Esophagus muscularis mucosa (tissue), 4 donors: ENCODE results near the gene COX4I1. TPM values are rescaled to one million over a fixed set of nuclear protein-coding genes. Genes with fewer than 3 reads are reported as not detected.

Source experiments
- DNase-seq: peaks from one replicate; pipeline ENCODE4 v3.0.0-alpha.2; 2017; ENCODE audit errors: extremely low spot score
- H3K27ac ChIP-seq, 4 donors: fragments of 200-600 bp; sonication (generic); replicated peaks in 1 of 4; 1 replicate in 3 of 4; 2 replicates in 1 of 4; pipeline ENCODE4 v1.5.1; 2016 to 2019; ENCODE audit warnings: mild to moderate bottlenecking in 1 of 4
- H3K27me3 ChIP-seq, 4 donors: fragments of 200-600 bp; sonication (generic); one replicate each; pipeline versions ENCODE4 v1.5.1 to v1.6.0; 2016 to 2019
- H3K36me3 ChIP-seq, 4 donors: fragments of 200-600 bp; sonication (generic); one replicate each; pipeline ENCODE4 v1.5.1; 2016 to 2019
- H3K4me1 ChIP-seq, 4 donors: fragments of 200-600 bp; sonication (generic); one replicate each; pipeline ENCODE4 v1.5.1; 2016 to 2019
- H3K4me3 ChIP-seq, 4 donors: fragments of 200-600 bp; sonication (generic); 1 replicate in 2 of 4; 2 replicates in 2 of 4; pipeline ENCODE4 v1.5.1; 2016 to 2019; ENCODE audit warnings: mild to moderate bottlenecking in 4 of 4, moderate library complexity in 1 of 4
- H3K9me3 ChIP-seq, 4 donors: fragments of 200-600 bp; sonication (generic); 1 replicate in 3 of 4; 2 replicates in 1 of 4; pipeline ENCODE4 v1.5.1; 2016 to 2019
- CTCF ChIP-seq, 3 experiments: fragments of 200-600 bp in 2 of 3; fragments of 450-650 bp in 1 of 3; sonication (generic) in 2 of 3; IDR thresholded peaks; one replicate each; pipeline ENCODE4 v1.5.1; 2017 to 2019; ENCODE audit warnings: antibody characterized with exemption in 3 of 3, mild to moderate bottlenecking in 2 of 3, moderate library complexity in 1 of 3
- EP300 ChIP-seq: sonication (generic); formaldehyde crosslinking; IDR thresholded peaks from one replicate; pipeline ENCODE4 v1.6.1; 2017; ENCODE audit warnings: antibody characterized with exemption
- POLR2A ChIP-seq: fragments of 450-650 bp; IDR thresholded peaks from one replicate; pipeline ENCODE4 v1.6.1; 2017; ENCODE audit warnings: antibody characterized with exemption, moderate library complexity, mild to moderate bottlenecking, low read depth
- POLR2AphosphoS5 ChIP-seq, 2 donors: sonication (generic); formaldehyde crosslinking; IDR thresholded peaks; one replicate each; pipeline ENCODE4 v1.6.1; 2017; ENCODE audit warnings: antibody characterized with exemption in 2 of 2
- WGBS: methylation state at CpG from one replicate; pipeline ENCODE4 v1.1.5; 2018; 5-methylcytosine and 5-hydroxymethylcytosine counted together
- intact Hi-C: fragments of 100-400 bp; cut with DNase I; formaldehyde crosslinking; loops from one replicate; pipeline ENCODE4 v1.15.1; 2023
- total RNA-seq, 4 donors: library from RNA; depleted of rRNA; stranded (reverse); fragments of >200 nt; gene quantifications; one replicate each; pipeline versions ENCODE4 v1.1.0 to v1.2.1, GENCODE V29; 2016

Gene COX4I1
- total RNA-seq, 4 donors from 2014 or later: 555 to 640 (median 575) TPM

GRCh38 chr16:85759631-85760419 lies 39.7 kb upstream of the COX4I1 start:
- Histone ChIP-seq H3K4me1 (no peaks in the 10 kb centered on the region), H3K9me3 (no peaks in the 10 kb centered on the region), H3K27ac (no peak overlapping the region), H3K27me3 (peaks cover 0 to 44% (median 0%) of the 10 kb centered on the region in 4 donors), H3K4me3 (no peak overlapping the region), H3K36me3 (no peaks in the 10 kb centered on the region)
- DNase-seq: no peak
- intact Hi-C loops: no loop called here
- 66% methylated on average over 20 of the region's 20 CpGs for WGBS
- TF ChIP-seq EP300: no peak
- peak in 2 of 3 experiments; percentile 7 to 24 for TF ChIP-seq CTCF (IDR thresholded peaks at IDR 0.05)
- TF ChIP-seq POLR2A: no peak

GRCh38 chr16:85761861-85762260 lies 37.6 kb upstream of the COX4I1 start:
- WGBS: 69% methylated on average over 6 of the region's 6 CpGs
- no peak for DNase-seq
- no peaks in the 10 kb centered on the region for H3K9me3 ChIP-seq
- H3K4me1 ChIP-seq: no peaks in the 10 kb centered on the region
- intact Hi-C loops: no loop called here
- no peaks in the 10 kb centered on the region for H3K36me3 ChIP-seq
- H3K27ac ChIP-seq: no peak overlapping the region
- H3K27me3 ChIP-seq: peaks cover 0 to 49% (median 0%) of the 10 kb centered on the region in 4 donors
- no peak for TF ChIP-seq POLR2AphosphoS5 (IDR thresholded peaks at IDR 0.05)
- no peak for TF ChIP-seq CTCF (IDR thresholded peaks at IDR 0.05)
- no peak for TF ChIP-seq POLR2A
- no peak for TF ChIP-seq EP300
- no peak overlapping the region for H3K4me3 ChIP-seq

GRCh38 chr16:85762970-85763369 lies 36.5 kb upstream of the COX4I1 start:
- 87% methylated on average over 6 of the region's 12 CpGs for WGBS
- DNase-seq: no peak
- Histone ChIP-seq H3K4me3 (no peak overlapping the region), H3K36me3 (no peaks in the 10 kb centered on the region), H3K4me1 (no peaks in the 10 kb centered on the region), H3K9me3 (no peaks in the 10 kb centered on the region), H3K27ac (no peak overlapping the region), H3K27me3 (peaks cover 0 to 49% (median 0%) of the 10 kb centered on the region in 4 donors)
- TF ChIP-seq EP300 (no peak), POLR2AphosphoS5 (IDR thresholded peaks at IDR 0.05) (no peak), CTCF (IDR thresholded peaks at IDR 0.05) (no peak), POLR2A (no peak)
- intact Hi-C loops: no loop called here

- Histone ChIP-seq H3K4me3 (no peak overlapping the region), H3K27me3 (peaks cover 0 to 48% (median 0%) of the 10 kb centered on the region in 4 donors), H3K9me3 (no peaks in the 10 kb centered on the region), H3K4me1 (no peaks in the 10 kb centered on the region), H3K27ac (no peak overlapping the region), H3K36me3 (no peaks in the 10 kb centered on the region)
- no peak for DNase-seq
- TF ChIP-seq CTCF (IDR thresholded peaks at IDR 0.05): no peak
- TF ChIP-seq POLR2A: no peak
- TF ChIP-seq EP300: no peak
- no peak for TF ChIP-seq POLR2AphosphoS5 (IDR thresholded peaks at IDR 0.05)
- intact Hi-C loops: no loop called here
- WGBS: 93% methylated on average over 2 of the region's 2 CpGs
These were observed 35.9 kb upstream of the COX4I1 start for GRCh38 chr16:85763616-85764015.
